Esophagus mucosa (tissue), 1 donor: ENCODE data around the gene INPP5B. TPM values are rescaled to one million over a fixed set of nuclear protein-coding genes. Genes with fewer than 3 reads are reported as not detected.
A peak's percentile ranks its signal among the peaks of the same experiment; 100 is the strongest.
"Not testable (repeated sequence)": the region's sequence is repeated elsewhere in the genome, so short reads cannot be mapped to it uniquely, and the experiment has no call there.

Source experiments
- ATAC-seq: fragments of 200-7000 bp; cut with Tn5 transposase; one replicate; pipeline ENCODE4 v1.9.1; 2020
- total RNA-seq: library from RNA; stranded (reverse); gene quantifications from one replicate; pipeline ENCODE4 v1.2.4, GENCODE V29; 2023
- donor health status: DM: yes; HTN: yes; CAD: no.

Gene INPP5B
- total RNA-seq, 1 donor from 2014 or later: 8.6 TPM

- peak; percentile 10 for ATAC-seq
These were observed 511 bp upstream of the INPP5B start for GRCh38 chr1:37947364-37947763.

GRCh38 chr1:37945743-37946702, 830 bp downstream of the INPP5B start:
- peak; percentile 53 for ATAC-seq

- ATAC-seq: no peak
These were observed 1.6 kb downstream of the INPP5B start for GRCh38 chr1:37945251-37945650.

GRCh38 chr1:37944816-37945215, 2.0 kb downstream of the INPP5B start:
- no peak for ATAC-seq

GRCh38 chr1:37944086-37944763, 2.6 kb downstream of the INPP5B start:
- ATAC-seq: no peak

GRCh38 chr1:37940299-37940947, 6.4 kb downstream of the INPP5B start:
- peak; percentile 13 for ATAC-seq

GRCh38 chr1:37936760-37937159, 10.1 kb downstream of the INPP5B start:
- ATAC-seq: not testable (repeated sequence)

- peak; percentile 39 for ATAC-seq
These were observed 14.1 kb downstream of the INPP5B start for GRCh38 chr1:37932759-37933158.

- ATAC-seq: peak; percentile 99
These were observed 15.3 kb downstream of the INPP5B start for GRCh38 chr1:37931361-37932158.

- ATAC-seq: peak; percentile 6
These were observed 15.8 kb downstream of the INPP5B start for GRCh38 chr1:37931102-37931360.

- ATAC-seq: no peak
These were observed 16.4 kb downstream of the INPP5B start for GRCh38 chr1:37930246-37931101.

GRCh38 chr1:37926038-37926924, 20.6 kb downstream of the INPP5B start:
- ATAC-seq: no peak

GRCh38 chr1:37925316-37925715, 21.5 kb downstream of the INPP5B start:
- no peak for ATAC-seq

- ATAC-seq: no peak
These were observed 23.3 kb downstream of the INPP5B start for GRCh38 chr1:37923551-37923889.

- ATAC-seq: peak; percentile 55
These were observed 23.9 kb downstream of the INPP5B start for GRCh38 chr1:37922767-37923550.

GRCh38 chr1:37919277-37919676, 27.6 kb downstream of the INPP5B start:
- ATAC-seq: peak; percentile 60

GRCh38 chr1:37915476-37916093, 31.3 kb downstream of the INPP5B start:
- ATAC-seq: no peak

GRCh38 chr1:37914719-37915475, 32.0 kb downstream of the INPP5B start:
- ATAC-seq: no peak

GRCh38 chr1:37911478-37911877, 35.4 kb downstream of the INPP5B start:
- not testable (repeated sequence) for ATAC-seq
